GM19455 (cell line): ENCODE data around the gene ANKRD13D.
A peak's percentile ranks its signal among the peaks of the same experiment; 100 is the strongest.

Source experiments
- ATAC-seq: cut with Tn5 transposase; IDR thresholded peaks from one replicate; pipeline ENCODE4 v1.9.1; 2021; ENCODE audit not compliant: unreplicated experiment

The ANKRD13D gene

DNA sequence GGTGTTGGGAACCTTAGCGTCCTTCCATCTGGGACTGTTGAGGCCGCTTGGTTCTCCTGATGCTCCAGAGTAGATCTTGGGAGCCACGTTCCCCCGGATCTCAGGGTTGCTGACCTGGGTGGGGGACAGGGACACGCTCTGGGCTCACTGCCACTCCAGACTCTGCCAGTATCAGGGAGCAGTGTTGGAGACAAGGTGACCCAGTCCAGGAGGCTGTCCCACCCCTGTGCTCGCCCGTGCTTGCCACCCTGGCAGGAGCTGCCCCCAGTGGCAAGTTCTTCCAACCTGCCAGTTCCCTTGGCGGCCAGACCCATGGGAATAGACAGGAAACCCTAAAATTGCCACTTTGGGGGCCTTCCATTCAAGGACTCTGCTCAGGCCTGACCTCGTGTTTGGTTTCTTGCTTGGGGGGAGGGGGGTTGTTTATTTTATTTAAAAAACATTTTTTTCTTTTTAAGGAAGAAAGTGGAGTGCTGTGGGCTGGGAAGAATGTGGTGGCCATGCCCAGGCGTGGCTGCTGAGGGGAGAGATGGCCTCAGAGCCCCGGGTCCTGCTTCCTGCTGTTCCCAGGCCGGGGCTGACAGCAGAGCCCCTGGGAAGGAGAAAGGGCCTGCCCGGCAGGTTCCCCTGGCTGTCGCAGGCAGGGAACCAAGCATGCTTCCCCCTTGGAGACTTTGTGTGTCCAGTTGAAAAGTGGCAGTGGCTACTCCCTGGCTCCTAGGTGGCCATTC is 15.7 kb upstream of the ANKRD13D start:
- no peak for ATAC-seq

DNA sequence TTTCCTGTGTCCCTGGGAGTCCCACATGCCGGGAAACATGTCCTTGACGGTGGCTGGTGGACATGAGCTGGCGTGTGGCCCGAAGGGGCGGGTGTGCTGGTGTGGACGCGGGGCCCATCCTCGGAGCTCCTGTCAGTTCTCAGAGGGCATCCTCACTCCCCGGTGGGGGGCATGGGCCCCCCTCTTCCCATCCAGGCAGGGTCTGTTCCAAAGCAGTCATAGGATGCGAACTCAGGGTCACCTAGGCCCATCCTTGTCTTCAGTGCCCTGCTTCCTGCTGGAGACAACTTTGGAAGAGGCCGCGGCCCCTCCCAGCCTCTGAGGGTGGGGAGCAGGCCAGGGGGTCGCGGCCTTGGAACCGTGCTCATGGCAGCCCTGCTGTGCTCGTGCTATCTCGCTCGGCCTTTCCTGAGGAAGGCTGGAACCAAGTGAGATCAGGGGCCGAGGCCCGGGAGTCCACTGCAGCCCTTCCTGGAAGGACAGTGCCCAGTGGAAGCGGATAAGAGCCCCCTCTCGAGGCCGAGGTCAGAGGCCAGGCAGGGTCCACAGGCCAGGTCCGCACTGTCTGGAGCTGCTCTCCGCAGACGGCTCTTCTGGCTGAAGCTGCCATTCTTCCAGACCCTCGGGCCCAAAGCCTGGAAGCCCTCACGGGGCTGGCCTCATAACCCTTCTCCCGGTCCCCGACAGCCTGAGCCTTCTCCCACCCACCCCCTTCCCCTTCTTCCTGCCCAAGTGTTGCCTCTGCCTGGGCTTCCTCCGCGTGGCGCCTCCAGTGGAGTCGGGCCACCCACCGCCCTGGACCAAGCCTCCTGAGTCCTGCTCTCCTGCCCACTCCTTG is 14.1 kb upstream of the ANKRD13D start:
- no peak for ATAC-seq

DNA sequence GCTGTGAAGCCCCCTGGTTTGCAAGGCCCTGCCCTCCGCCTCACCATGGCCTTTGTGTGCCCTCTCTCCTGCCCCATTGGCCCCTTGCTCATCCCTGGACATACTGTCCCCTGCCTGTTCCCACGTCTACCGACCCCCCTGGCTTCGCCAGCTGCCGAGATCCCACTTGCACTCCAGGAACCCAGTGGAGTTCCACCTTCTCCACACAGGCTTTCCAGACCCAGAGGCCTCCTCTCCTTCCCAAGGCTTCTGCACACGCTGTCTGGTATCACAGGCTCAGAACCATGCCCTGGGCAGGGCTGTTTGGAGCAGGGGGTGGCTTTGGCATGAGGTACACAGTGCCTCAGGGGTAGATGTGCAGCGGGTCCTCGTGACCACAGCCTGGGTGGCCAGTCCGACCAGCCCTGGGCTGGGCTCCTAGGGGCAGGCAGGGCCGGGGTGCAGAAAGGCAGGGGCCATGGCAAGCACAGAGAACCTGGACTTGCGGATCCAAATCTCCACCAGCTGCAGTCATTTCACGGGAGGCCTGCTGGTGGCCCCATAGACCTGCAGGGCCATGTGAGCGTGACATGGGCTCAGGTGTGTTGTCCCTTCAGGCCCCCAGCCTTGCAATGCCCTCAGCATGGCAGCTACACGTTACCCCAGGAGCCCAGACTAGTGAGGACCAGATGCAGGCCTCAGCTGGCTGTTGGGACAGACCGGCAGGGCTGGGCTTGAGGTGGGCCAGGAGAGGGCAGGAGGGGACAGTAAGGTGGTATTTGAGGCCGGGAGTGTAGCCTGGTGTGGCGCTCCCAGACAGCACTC is 13.3 kb upstream of the ANKRD13D start:
- ATAC-seq = no peak

DNA sequence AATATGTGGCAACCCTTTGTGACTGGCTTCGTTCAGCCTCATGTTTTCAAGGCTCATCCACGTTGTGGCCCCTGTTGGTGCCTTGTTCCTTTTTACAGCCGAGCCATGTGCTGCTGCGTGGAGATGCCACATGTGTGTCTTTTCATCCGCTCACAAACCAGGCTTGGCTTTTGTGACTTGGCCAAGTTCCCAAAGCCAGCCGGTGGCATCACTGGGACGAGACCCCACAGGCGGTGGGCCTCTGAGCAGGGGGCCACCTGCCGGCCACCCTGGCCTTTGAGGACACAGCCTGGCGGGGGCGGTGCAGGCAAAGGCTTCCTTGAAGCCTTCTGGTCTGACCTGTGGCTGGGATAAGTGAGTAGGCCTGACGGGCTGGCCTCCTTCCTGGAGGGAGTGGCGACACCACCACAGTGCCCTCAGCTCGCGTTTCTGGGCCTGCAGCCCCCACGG is 12.3 kb upstream of the ANKRD13D start:
- ATAC-seq = no peak

DNA sequence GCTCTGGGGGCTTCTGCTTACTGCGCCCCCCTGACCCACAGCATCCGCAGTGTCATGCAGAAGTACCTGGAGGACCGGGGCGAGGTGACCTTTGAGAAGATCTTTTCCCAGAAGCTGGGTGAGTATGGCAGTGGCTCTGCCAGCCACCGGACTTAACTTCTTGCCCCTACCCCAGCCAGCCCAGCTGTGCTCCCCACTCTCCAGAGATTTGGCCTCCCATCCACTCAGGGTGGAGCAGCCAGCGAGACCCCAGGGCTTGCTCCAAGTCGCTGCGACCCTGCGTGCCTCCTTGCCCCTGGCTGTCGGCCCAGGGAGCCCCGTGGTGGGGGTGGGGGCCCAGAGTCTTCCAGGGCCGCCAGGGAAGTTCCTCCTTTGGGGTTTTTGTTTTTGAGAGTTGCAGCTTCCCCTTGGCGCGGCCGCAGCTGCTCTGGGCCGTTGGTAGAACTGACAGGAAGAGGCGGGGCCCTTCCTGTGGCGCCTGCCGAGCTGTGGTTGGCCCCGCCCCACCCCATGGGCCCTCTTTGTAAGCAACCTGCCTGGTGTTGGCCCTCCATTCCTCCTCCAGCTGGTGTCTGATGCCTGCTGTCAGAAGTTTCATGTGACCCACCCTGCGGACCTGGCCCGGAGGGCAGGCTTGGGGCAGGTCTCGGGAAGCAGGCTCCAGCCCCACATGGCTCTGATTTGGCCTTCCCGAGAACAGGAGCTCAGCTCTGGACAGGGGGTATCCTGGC is 11.7 kb upstream of the ANKRD13D start:
- ATAC-seq = peak; percentile 71

DNA sequence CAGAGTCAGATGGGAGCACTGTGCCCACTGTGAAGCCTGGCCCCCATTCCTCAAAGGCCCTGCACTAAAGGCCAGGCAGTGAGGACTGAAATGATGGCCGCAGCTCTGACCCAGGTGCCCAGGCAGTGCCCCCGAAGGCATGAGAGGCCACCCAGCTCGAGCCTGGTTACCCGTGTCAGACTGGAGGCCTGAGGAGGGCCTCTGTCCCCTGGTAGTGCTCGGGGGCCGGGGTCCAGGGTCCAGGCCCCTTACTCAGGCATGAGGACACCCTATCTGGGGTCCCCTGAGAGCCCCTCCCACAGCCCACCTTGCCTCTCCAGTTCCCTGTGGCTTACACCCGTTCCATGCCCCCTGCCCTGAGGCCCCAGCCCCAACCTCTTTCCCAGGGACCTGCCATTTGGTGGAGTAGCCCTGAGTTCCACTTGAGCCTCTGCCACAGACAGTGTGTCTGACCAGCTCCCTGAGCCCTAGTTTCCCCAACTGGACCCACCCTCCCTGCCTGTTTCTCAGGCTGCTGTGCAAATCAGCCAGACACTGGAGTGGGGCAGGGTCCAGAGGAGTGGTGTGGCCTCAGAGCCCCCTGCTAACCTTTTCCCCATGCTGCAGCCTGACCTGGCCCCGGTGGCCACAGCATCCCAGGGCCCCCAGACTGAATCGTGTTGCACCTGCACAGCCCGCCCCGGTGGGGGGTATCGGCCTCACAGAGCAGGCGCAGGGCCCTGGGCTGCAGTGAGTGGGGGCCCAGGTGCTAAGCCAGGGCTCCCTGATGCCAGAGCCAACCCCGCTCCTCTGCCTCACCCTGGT is 10.8 kb upstream of the ANKRD13D start:
- no peak for ATAC-seq

DNA sequence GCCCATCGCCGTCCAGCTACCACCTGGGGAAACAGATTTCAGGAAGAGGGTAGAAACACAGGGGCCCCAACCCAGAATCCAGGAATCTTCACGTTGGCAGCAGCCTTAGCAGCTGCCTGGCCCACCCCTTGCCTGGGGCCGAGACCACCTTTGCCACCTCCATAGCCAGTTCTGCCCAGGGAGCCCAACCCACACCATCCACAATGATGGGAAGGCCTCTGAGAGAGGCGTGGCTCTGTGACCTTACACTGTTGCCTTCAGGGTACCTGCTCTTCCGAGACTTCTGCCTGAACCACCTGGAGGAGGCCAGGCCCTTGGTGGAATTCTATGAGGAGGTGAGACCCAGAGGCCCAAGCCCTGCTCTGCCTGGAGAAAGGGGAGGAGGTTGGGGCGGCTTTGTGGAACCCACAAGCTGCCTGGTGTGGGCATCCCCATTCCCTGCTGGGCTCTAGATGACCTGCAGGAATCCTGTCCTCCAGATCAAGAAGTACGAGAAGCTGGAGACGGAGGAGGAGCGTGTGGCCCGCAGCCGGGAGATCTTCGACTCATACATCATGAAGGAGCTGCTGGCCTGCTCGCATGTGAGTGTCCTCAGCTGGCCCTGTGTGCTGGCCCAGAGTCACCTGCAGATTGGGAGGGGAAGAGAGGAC is 10.0 kb upstream of the ANKRD13D start:
- no peak for ATAC-seq

DNA sequence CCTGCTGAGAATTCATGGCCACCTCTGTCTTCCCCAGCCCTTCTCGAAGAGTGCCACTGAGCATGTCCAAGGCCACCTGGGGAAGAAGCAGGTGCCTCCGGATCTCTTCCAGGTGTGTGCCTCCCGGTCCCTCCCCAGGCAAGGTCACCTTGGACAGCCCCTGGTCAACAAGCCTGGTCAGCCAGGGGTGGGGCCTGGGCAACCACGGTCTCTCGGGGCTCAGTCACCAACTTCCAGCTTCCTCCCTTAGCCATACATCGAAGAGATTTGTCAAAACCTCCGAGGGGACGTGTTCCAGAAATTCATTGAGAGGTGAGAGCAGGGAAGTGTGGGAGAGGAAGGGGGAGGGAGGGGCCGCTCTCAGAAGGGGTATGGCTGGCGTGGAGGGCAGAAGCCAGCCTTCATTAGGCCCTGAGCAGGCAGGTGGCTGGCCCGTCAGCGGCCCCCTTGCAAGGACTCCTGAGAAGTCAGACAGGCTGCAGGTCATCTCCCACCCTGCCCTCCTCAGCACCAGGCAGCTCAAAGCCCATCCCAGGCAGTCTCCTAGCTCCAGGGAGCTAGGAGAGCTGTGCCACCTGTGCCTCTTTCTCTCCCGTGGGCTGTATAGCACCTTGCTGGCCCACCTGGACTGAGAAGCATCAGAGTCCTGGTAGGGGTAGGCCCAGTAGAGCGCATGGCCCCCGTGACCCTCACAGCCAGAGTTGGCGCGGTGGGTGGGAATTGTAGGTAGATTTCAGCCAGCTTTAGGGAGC is 9.3 kb upstream of the ANKRD13D start:
- ATAC-seq = no peak

DNA sequence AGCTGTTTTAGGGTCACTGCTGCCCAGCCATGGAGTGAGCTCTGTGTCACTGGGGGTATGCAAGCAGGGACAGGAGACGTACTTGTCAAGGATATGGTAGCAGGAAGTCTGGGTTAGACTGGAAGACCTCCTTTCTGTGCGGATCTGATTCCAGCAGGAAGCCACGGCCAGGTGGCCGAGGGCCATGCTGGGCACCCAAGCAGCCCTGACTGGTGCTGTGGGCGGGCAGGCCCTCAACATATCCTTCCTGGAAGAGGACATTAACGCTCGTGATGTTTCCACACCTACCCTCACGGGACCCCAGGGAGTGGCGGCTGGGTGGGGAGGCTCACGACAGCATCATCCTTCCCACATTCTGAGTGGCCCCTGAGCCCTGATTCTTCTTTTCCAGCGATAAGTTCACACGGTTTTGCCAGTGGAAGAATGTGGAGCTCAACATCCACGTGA is 8.7 kb upstream of the ANKRD13D start:
- ATAC-seq = no peak

DNA sequence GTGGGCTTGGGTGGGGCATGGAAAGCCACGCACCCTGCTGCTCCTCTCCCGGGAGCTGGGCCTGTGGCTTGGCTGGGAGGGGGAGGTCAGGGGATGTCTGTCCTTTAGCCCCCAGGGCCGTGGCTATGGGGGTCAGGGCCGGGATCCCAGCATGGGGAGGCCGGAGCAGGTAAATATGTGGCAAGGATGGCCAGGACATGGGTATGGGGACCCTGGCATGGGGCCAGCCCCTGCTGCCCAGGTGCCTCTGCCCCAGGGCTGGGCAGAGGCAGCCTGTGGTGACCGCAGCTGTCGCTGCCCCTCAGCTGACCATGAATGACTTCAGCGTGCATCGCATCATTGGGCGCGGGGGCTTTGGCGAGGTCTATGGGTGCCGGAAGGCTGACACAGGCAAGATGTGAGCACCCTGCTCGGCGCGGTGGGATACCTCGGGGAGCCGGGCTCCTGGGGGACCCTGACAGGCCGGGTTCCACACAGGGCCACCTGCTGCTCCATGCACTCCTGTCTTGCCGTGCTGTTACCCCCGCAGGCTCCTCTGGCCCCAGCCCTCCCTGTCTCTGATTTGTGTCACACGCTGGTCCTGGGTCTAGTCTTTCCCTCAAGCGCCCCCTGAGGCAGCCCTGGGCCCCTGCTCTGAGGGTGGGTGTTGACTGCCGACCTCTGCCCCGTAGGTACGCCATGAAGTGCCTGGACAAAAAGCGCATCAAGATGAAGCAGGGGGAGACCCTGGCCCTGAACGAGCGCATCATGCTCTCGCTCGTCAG is 8.1 kb upstream of the ANKRD13D start:
- no peak for ATAC-seq

DNA sequence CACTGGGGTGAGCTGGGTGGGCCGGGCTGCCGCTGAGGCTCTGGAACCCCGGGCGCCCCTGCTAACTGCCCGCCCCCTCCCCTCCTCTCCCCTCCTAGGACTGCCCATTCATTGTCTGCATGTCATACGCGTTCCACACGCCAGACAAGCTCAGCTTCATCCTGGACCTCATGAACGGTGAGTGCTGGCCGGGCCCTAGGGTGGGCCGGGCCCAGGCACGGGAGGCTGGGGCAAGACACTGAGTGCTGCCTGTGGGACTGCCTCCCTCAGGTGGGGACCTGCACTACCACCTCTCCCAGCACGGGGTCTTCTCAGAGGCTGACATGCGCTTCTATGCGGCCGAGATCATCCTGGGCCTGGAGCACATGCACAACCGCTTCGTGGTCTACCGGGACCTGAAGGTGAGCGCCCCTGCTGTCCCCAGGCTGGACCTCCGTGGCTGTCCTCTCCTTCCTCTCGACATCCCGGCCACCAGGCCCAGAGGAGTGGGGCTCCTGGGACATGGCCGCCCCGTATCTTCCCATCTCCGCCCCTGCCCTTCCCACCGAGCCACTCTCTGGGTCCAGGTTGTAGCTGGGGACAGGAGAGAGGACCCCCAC is 7.5 kb upstream of the ANKRD13D start:
- no peak for ATAC-seq

DNA sequence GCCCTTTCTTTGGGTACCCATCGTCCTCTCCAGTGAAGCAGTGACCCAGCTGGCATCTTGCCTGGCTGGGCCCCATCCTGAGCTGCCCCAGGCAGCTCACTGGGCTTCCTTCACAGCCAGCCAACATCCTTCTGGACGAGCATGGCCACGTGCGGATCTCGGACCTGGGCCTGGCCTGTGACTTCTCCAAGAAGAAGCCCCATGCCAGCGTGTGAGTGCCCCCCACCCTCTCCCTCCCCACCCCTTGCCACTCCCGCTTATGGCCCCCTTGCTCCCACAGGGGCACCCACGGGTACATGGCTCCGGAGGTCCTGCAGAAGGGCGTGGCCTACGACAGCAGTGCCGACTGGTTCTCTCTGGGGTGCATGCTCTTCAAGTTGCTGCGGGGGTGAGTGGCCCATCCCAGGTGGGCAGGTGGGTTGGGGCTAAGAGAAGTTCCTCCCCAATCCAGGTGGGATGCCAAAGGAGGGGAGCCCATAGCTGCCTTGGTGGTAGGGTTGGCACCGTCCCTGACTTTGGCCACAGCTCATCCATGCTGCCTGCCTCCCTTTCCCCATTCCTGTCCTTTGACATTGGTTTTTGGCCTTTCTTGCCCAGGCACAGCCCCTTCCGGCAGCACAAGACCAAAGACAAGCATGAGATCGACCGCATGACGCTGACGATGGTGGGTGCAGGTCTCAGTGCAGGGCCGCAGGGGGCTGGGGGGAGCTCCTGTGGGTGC is 6.8 kb upstream of the ANKRD13D start:
- ATAC-seq = no peak

DNA sequence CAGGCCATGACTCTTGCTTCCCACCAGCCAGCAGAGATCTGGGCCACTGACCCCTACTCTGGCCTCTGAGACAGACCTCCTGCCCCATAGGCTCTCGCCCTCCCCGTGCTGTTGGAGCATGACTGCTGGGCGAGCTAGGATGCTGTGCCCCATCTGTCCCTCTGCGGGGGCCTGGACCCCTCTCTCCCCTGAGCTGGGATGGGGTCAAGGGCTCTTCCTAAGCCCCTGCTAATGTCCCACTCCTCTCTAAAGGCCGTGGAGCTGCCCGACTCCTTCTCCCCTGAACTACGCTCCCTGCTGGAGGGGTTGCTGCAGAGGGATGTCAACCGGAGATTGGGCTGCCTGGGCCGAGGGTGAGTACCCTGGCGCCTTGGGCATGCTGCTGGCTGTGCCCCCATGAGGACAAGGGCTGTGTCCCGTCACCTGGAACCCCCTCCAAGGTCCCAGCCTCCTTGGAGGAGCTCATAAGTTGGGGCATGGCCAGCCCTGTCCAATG is 6.2 kb upstream of the ANKRD13D start:
- ATAC-seq = no peak

DNA sequence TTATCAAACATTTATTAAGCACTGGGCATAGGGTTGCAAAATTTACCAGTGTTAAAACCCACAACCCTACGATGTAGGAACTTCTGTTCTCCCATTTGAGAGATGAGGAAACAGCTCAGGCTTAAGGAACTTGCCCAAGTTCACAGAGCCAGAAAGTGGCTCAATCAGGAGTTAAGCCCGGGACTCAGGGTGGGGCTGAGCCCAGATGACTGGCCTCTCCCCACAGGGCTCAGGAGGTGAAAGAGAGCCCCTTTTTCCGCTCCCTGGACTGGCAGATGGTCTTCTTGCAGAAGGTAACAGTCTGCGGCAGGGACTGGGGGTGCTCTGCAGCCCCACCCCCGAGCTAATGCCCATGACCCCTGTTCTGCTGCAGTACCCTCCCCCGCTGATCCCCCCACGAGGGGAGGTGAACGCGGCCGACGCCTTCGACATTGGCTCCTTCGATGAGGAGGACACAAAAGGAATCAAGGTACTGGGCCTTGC is 5.6 kb upstream of the ANKRD13D start:
- no peak for ATAC-seq

DNA sequence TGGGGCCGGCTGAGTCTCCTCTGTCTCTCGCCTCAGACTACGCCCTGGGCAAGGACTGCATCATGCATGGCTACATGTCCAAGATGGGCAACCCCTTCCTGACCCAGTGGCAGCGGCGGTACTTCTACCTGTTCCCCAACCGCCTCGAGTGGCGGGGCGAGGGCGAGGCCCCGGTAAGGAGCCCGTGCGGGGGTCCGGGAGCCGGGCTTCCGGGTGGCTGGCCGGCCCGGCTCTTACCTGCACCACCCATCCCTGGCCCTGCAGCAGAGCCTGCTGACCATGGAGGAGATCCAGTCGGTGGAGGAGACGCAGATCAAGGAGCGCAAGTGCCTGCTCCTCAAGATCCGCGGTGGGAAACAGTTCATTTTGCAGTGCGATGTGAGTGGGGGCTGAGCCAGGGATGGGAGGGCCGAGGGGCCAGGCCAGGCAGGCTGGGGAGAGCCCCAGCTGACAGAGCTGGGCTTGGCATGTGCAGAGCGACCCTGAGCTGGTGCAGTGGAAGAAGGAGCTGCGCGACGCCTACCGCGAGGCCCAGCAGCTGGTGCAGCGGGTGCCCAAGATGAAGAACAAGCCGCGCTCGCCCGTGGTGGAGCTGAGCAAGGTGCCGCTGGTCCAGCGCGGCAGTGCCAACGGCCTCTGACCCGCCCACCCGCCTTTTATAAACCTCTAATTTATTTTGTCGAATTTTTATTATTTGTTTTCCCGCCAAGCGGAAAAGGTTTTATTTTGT is 4.1 kb upstream of the ANKRD13D start:
- no peak for ATAC-seq
